ENCODE measurements around the gene ZNF23. TPM values are rescaled to one million over a fixed set of nuclear protein-coding genes. Genes with fewer than 3 reads are reported as not detected.

Gene ZNF23
- total RNA-seq, 3 donors from 2014 or later: 6.6 to 9.5 (median 6.7) TPM

- no peak for TF ChIP-seq CTCF (IDR thresholded peaks at IDR 0.05)
- H3K4me1 ChIP-seq (ENCODE audit: low read depth): no peaks in the 10 kb centered on the region
- intact Hi-C loops (cut with DNase I, micrococcal nuclease): no loop called here
- no peak for ATAC-seq
- H3K36me3 ChIP-seq (ENCODE audit: low read depth): no peaks in the 10 kb centered on the region
- no peaks in the 10 kb centered on the region for H3K9me3 ChIP-seq
- no peak overlapping the region for H3K4me3 ChIP-seq
- no peak for DNase-seq
These were observed 55.7 kb downstream of the ZNF23 start for GRCh38 chr16:71406316-71406715.

- intact Hi-C loops (cut with DNase I, micrococcal nuclease): no loop called here
- no peaks in the 10 kb centered on the region for H3K4me1 ChIP-seq (ENCODE audit: low read depth)
- ATAC-seq: no peak
These were observed 57.7 kb downstream of the ZNF23 start for GRCh38 chr16:71404364-71404763.

GRCh38 chr16:71402674-71403073, 59.4 kb downstream of the ZNF23 start:
- TF ChIP-seq CTCF (IDR thresholded peaks at IDR 0.05): no peak
- Histone ChIP-seq H3K4me3 (no peak overlapping the region), H3K36me3 (ENCODE audit: low read depth) (no peaks in the 10 kb centered on the region), H3K9me3 (no peaks in the 10 kb centered on the region), H3K4me1 (ENCODE audit: low read depth) (no peaks in the 10 kb centered on the region)
- ATAC-seq: no peak
- intact Hi-C loops (cut with DNase I, micrococcal nuclease): no loop called here
- no peak for DNase-seq

More at GRCh38 chr16:71404364-71404763, 57.7 kb downstream of the ZNF23 start:
- DNase-seq: no peak
- no peak for TF ChIP-seq CTCF (IDR thresholded peaks at IDR 0.05)
- Histone ChIP-seq H3K9me3 (no peaks in the 10 kb centered on the region), H3K4me3 (no peak overlapping the region), H3K36me3 (ENCODE audit: low read depth) (no peaks in the 10 kb centered on the region)

DNA sequence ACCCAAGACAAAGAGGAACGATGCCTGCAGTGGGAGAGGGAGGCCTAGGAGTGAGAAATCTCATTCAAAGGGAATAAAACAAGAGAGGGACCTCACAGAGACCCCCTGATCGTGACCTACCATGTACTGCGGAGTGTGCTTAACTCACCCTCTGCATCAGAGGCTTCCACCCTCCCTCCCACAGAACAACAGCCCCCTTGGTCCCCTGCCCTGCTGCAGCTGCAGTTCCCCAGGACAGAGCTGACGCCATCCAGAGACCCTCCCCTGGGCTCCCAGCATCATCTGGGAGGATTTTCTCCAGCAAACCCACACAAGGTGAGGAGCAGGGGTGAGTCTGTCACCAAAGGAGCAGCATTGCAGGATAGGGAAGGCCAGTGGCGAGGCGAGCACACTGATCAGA, 60.0 kb downstream of the ZNF23 start:
- TF ChIP-seq CTCF (IDR thresholded peaks at IDR 0.05): no peak
- intact Hi-C loops (cut with DNase I, micrococcal nuclease): no loop called here
- Histone ChIP-seq H3K9me3 (no peaks in the 10 kb centered on the region), H3K4me1 (ENCODE audit: low read depth) (no peaks in the 10 kb centered on the region), H3K36me3 (ENCODE audit: low read depth) (no peaks in the 10 kb centered on the region), H3K4me3 (no peak overlapping the region)
- DNase-seq (no peak), ATAC-seq (no peak)

DNA sequence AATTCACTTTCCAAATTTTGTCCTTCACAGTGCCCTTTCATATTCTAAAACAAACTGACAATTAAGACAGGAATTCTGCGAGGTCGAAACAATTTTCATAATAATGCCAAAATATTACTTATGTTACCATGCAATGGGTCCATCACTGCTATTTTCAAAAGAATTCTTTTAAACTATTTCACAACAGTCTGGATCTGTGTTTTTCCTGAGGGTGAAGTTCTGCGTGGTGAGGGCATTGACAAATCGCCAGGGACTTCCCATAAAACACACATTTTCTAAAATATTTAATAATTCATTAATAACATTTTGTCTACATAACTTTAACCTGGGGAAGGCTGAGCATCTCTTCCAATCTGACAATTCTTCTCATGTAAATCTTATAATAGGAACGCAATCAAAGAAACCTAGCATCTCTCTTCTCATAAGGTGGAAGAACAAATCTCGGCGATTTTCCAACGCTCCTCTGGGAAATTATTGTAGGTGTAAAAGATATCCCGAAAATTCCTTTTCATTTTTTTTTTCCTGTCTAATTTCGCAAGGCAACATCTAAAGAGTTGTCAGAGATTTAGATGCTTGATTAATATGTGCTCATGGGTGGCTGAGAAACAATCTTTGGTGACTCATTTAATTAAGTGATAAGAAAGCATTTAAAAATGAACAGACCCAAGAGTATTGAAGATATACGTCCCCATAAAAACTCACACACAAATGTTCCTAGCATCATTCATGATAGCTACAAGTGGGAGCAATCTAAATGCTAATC, 62.1 kb downstream of the ZNF23 start:
- H3K36me3 ChIP-seq (ENCODE audit: low read depth): no peaks in the 10 kb centered on the region
- no peak for DNase-seq
- no peaks in the 10 kb centered on the region for H3K9me3 ChIP-seq
- no peak for ATAC-seq
- TF ChIP-seq CTCF (IDR thresholded peaks at IDR 0.05): no peak
- H3K4me3 ChIP-seq: no peak overlapping the region
- intact Hi-C loops (cut with DNase I, micrococcal nuclease): no loop called here
- H3K4me1 ChIP-seq (ENCODE audit: low read depth): no peaks in the 10 kb centered on the region

Other genes with a start within 250 kb of the ZNF23 start
- gene HYDIN, start 231.5 kb downstream of the ZNF23 start, total RNA-seq: 1 to 10 TPM in 2 of 3 donors, under 1 TPM in 1; 0.80 to 2.3 (median 1.5) TPM
- 10 to 100 TPM; 17.8 to 20.2 (median 19.8) TPM for gene CMTR2, start 172.8 kb downstream of the ZNF23 start, total RNA-seq
- 1 to 10 TPM; 1.2 to 9.5 (median 4.2) TPM for gene CALB2, start 103.5 kb downstream of the ZNF23 start, total RNA-seq
- not detected for gene TLE7, start 20.2 kb downstream of the ZNF23 start, total RNA-seq
- gene ZNF19, start 27.1 kb upstream of the ZNF23 start, total RNA-seq: 1 to 10 TPM; 7.4 to 8.5 (median 7.8) TPM
- not detected for gene CHST4, start 64.2 kb upstream of the ZNF23 start, total RNA-seq
- gene TAT, start 114.8 kb upstream of the ZNF23 start, total RNA-seq: 1 to 10 TPM in 1 of 3 donors, under 1 TPM in 2; 0.51 to 1.9 (median 0.72) TPM
- 100 to 1,000 TPM in 1 of 3 donors, 10 to 100 TPM in 2; 46.9 to 108 (median 85.8) TPM for gene MARVELD3, start 163.9 kb upstream of the ZNF23 start, total RNA-seq